ENCODE measurements around the gene PRKAG1.

The PRKAG1 gene

GRCh38 chr12:49031573-49032161, 13.1 kb upstream of the PRKAG1 start:
- DNase-seq (ENCODE audit: low read depth, low spot score) = no peak

GRCh38 chr12:49030714-49031572, 12.4 kb upstream of the PRKAG1 start:
- DNase-seq (ENCODE audit: low read depth, low spot score) = no peak

- no peak for DNase-seq (ENCODE audit: low read depth, low spot score)
These were observed 11.5 kb upstream of the PRKAG1 start for GRCh38 chr12:49030119-49030518.

- no peak for DNase-seq (ENCODE audit: low read depth, low spot score)
These were observed 10.2 kb upstream of the PRKAG1 start for GRCh38 chr12:49028666-49029275.

GRCh38 chr12:49027846-49028555, 9.4 kb upstream of the PRKAG1 start:
- no peak for DNase-seq (ENCODE audit: low read depth, low spot score)

GRCh38 chr12:49026678-49027480, 8.3 kb upstream of the PRKAG1 start:
- no peak for DNase-seq (ENCODE audit: low read depth, low spot score)

- no peak for DNase-seq (ENCODE audit: low read depth, low spot score)
These were observed 7.5 kb upstream of the PRKAG1 start for GRCh38 chr12:49026101-49026500.

- no peak for DNase-seq (ENCODE audit: low read depth, low spot score)
These were observed 6.9 kb upstream of the PRKAG1 start for GRCh38 chr12:49025463-49025862.

GRCh38 chr12:49024543-49024942, 6.0 kb upstream of the PRKAG1 start:
- no peak for DNase-seq (ENCODE audit: low read depth, low spot score)

GRCh38 chr12:49023812-49024211, 5.2 kb upstream of the PRKAG1 start:
- no peak for DNase-seq (ENCODE audit: low read depth, low spot score)

- DNase-seq (ENCODE audit: low read depth, low spot score) = no peak
These were observed 4.1 kb upstream of the PRKAG1 start for GRCh38 chr12:49022558-49023178.

GRCh38 chr12:49021292-49021915, 2.8 kb upstream of the PRKAG1 start:
- DNase-seq (ENCODE audit: low read depth, low spot score) = no peak

GRCh38 chr12:49020441-49020840, 1.9 kb upstream of the PRKAG1 start:
- DNase-seq (ENCODE audit: low read depth, low spot score) = no peak

- no peak for DNase-seq (ENCODE audit: low read depth, low spot score)
These were observed 1.1 kb upstream of the PRKAG1 start for GRCh38 chr12:49019443-49020324.

- no peak for DNase-seq (ENCODE audit: low read depth, low spot score)
These were observed 499 bp upstream of the PRKAG1 start for GRCh38 chr12:49019120-49019430.

- no peak for DNase-seq (ENCODE audit: low read depth, low spot score)
These were observed 700 bp downstream of the PRKAG1 start for GRCh38 chr12:49017891-49018260.

GRCh38 chr12:49015196-49015595, 3.4 kb downstream of the PRKAG1 start:
- no peak for DNase-seq (ENCODE audit: low read depth, low spot score)

GRCh38 chr12:49014547-49014946, 4.0 kb downstream of the PRKAG1 start:
- no peak for DNase-seq (ENCODE audit: low read depth, low spot score)

GRCh38 chr12:49013428-49013827, 5.1 kb downstream of the PRKAG1 start:
- DNase-seq (ENCODE audit: low read depth, low spot score) = no peak

- no peak for DNase-seq (ENCODE audit: low read depth, low spot score)
These were observed 5.8 kb downstream of the PRKAG1 start for GRCh38 chr12:49012739-49013138.

All from smooth muscle cell of the brain vasculature (primary cell).